Measurements from ENCODE around the gene CCNY. TPM values are rescaled to one million over a fixed set of nuclear protein-coding genes. Genes with fewer than 3 reads are reported as not detected.

CCNY gene
- total RNA-seq, 1 donor from 2014 or later, result 27.2 TPM

GRCh38 chr10:35322636-35323035 is 13.7 kb upstream of the CCNY start:
- no peak for DNase-seq (ENCODE audit: low read depth)
- no peak for TF ChIP-seq CTCF (conservative IDR thresholded peaks at IDR 0.05; ENCODE audit: low read depth, low read length)
- no peak overlapping the region for H3K4me3 ChIP-seq (ENCODE audit: low read depth, low read length)

- DNase-seq (ENCODE audit: low read depth), result no peak
- no peak for TF ChIP-seq CTCF (conservative IDR thresholded peaks at IDR 0.05; ENCODE audit: low read depth, low read length)
- H3K4me3 ChIP-seq (ENCODE audit: low read depth, low read length), result no peak overlapping the region
Observed at GRCh38 chr10:35324196-35324595, 12.1 kb upstream of the CCNY start.

- TF ChIP-seq CTCF (conservative IDR thresholded peaks at IDR 0.05; ENCODE audit: low read depth, low read length), result no peak
- no peak overlapping the region for H3K4me3 ChIP-seq (ENCODE audit: low read depth, low read length)
- DNase-seq (ENCODE audit: low read depth), result no peak
Observed at GRCh38 chr10:35326466-35327235, 9.7 kb upstream of the CCNY start.

GRCh38 chr10:35327790-35328403 is 8.4 kb upstream of the CCNY start:
- no peak for TF ChIP-seq CTCF (conservative IDR thresholded peaks at IDR 0.05; ENCODE audit: low read depth, low read length)

GRCh38 chr10:35328404-35329037 is 7.8 kb upstream of the CCNY start:
- DNase-seq (ENCODE audit: low read depth), result no peak
- no peak overlapping the region for H3K4me3 ChIP-seq (ENCODE audit: low read depth, low read length)
- no peak for TF ChIP-seq CTCF (conservative IDR thresholded peaks at IDR 0.05; ENCODE audit: low read depth, low read length)

More at GRCh38 chr10:35327790-35328403, 8.4 kb upstream of the CCNY start:
- no peak overlapping the region for H3K4me3 ChIP-seq (ENCODE audit: low read depth, low read length)
- no peak for DNase-seq (ENCODE audit: low read depth)

GRCh38 chr10:35329520-35329919 is 6.8 kb upstream of the CCNY start:
- H3K4me3 ChIP-seq (ENCODE audit: low read depth, low read length), result no peak overlapping the region
- no peak for TF ChIP-seq CTCF (conservative IDR thresholded peaks at IDR 0.05; ENCODE audit: low read depth, low read length)
- no peak for DNase-seq (ENCODE audit: low read depth)

All from epithelial cell of proximal tubule (primary cell).